Erythroblast (primary cell): ENCODE measurements around the gene NNAT.

ENCODE experiments used
- DNase-seq, 2 experiments: peaks; one replicate each; lab custom pipeline; 2025; lab: John Stamatoyannopoulos, UW
- GATA1 ChIP-seq: IDR thresholded peaks from 2 replicates; pipeline ENCODE4 v1.6.1; 2011; ENCODE audit warnings: low read depth, mild to moderate bottlenecking, control low read depth, low read length, moderate library complexity
- POLR2A ChIP-seq: IDR thresholded peaks from 2 replicates; pipeline ENCODE4 v1.6.1; 2011; ENCODE audit warnings: mild to moderate bottlenecking, low read length

The NNAT gene

GRCh38 chr20:37567671-37568588 lies 46.9 kb downstream of the NNAT start:
- no peak for TF ChIP-seq POLR2A
- no peak for TF ChIP-seq GATA1

GRCh38 chr20:37570419-37570818 lies 49.4 kb downstream of the NNAT start:
- DNase-seq = no peak
- TF ChIP-seq POLR2A (no peak), GATA1 (no peak)

More at GRCh38 chr20:37567671-37568588, 46.9 kb downstream of the NNAT start:
- DNase-seq = no peak

GRCh38 chr20:37571033-37571432 lies 50.0 kb downstream of the NNAT start:
- no peak for TF ChIP-seq POLR2A
- no peak for TF ChIP-seq GATA1
- no peak for DNase-seq
